ENCODE results near the gene ARID2.
A peak's percentile ranks its signal among the peaks of the same experiment; 100 is the strongest.

The ARID2 gene

GRCh38 chr12:45728630-45729232 is 775 bp upstream of the ARID2 start:
- DNase-seq (peak; percentile 98), ATAC-seq (replicated peaks) (peak; percentile 66 to 67)
- Mint-ChIP-seq H3K4me1 (peaks cover 8 to 23% of the 10 kb centered on the region in 2 donors), H3K27me3 (no peaks in the 10 kb centered on the region), H3K36me3 (peaks cover 4 to 9% of the 10 kb centered on the region in 2 donors), H3K4me3 (peak overlapping the region; percentile 93 to 100), H3K9me3 (no peaks in the 10 kb centered on the region), H3K27ac (peak overlapping the region; percentile 100)

- peak overlapping the region; percentile 100 for H3K27ac Mint-ChIP-seq
- H3K9me3 Mint-ChIP-seq, result no peaks in the 10 kb centered on the region
- peak overlapping the region; percentile 93 to 100 for H3K4me3 Mint-ChIP-seq
- DNase-seq, result no peak
- no peak for ATAC-seq (replicated peaks)
- no peaks in the 10 kb centered on the region for H3K27me3 Mint-ChIP-seq
- peaks cover 9 to 31% of the 10 kb centered on the region in 2 donors for H3K4me1 Mint-ChIP-seq
- H3K36me3 Mint-ChIP-seq, result peaks cover 6 to 14% of the 10 kb centered on the region in 2 donors
Measured at GRCh38 chr12:45730084-45730347, 510 bp downstream of the ARID2 start.

- peak in 1 of 2 donors; percentile 1 for ATAC-seq (replicated peaks)
- peak overlapping the region; percentile 90 for H3K27ac Mint-ChIP-seq
- H3K27me3 Mint-ChIP-seq, result no peaks in the 10 kb centered on the region
- H3K4me3 Mint-ChIP-seq, result peak overlapping the region; percentile 93 to 100
- peak; percentile 45 for DNase-seq
- H3K9me3 Mint-ChIP-seq, result no peaks in the 10 kb centered on the region
- peaks cover 12 to 19% of the 10 kb centered on the region in 2 donors for H3K36me3 Mint-ChIP-seq
- peaks cover 9 to 35% of the 10 kb centered on the region in 2 donors for H3K4me1 Mint-ChIP-seq
Measured at GRCh38 chr12:45730348-45731189, 1.1 kb downstream of the ARID2 start.

GRCh38 chr12:45731190-45731775 is 1.8 kb downstream of the ARID2 start:
- no peak for DNase-seq
- peak overlapping the region; percentile 90 for H3K27ac Mint-ChIP-seq
- H3K4me3 Mint-ChIP-seq, result peak overlapping the region; percentile 87 to 93
- H3K9me3 Mint-ChIP-seq, result no peaks in the 10 kb centered on the region
- H3K4me1 Mint-ChIP-seq, result peaks cover 7 to 35% of the 10 kb centered on the region in 2 donors
- H3K36me3 Mint-ChIP-seq, result peaks cover 14 to 19% of the 10 kb centered on the region in 2 donors
- no peaks in the 10 kb centered on the region for H3K27me3 Mint-ChIP-seq
- ATAC-seq (replicated peaks), result no peak

- DNase-seq, result no peak
- Mint-ChIP-seq H3K27ac (peak overlapping the region; percentile 10), H3K4me3 (peak overlapping the region; percentile 44 to 71), H3K9me3 (no peaks in the 10 kb centered on the region), H3K27me3 (no peaks in the 10 kb centered on the region), H3K4me1 (peaks cover 7 to 35% of the 10 kb centered on the region in 2 donors), H3K36me3 (peaks cover 15 to 27% of the 10 kb centered on the region in 2 donors)
- no peak for ATAC-seq (replicated peaks)
Measured at GRCh38 chr12:45732250-45732649, 2.7 kb downstream of the ARID2 start.

- no peak for ATAC-seq (replicated peaks)
- H3K9me3 Mint-ChIP-seq, result no peaks in the 10 kb centered on the region
- peaks cover 9 to 31% of the 10 kb centered on the region in 2 donors for H3K4me1 Mint-ChIP-seq
Measured at GRCh38 chr12:45732936-45733335, 3.4 kb downstream of the ARID2 start.

GRCh38 chr12:45737638-45738037 is 8.1 kb downstream of the ARID2 start:
- H3K4me3 Mint-ChIP-seq, result no peak overlapping the region
- peaks cover 8 to 26% of the 10 kb centered on the region in 2 donors for H3K4me1 Mint-ChIP-seq
- H3K27ac Mint-ChIP-seq, result no peak overlapping the region

More at GRCh38 chr12:45732936-45733335, 3.4 kb downstream of the ARID2 start:
- DNase-seq, result no peak
- Mint-ChIP-seq H3K27ac (peak overlapping the region; percentile 14), H3K4me3 (peak overlapping the region; percentile 36 to 51), H3K36me3 (peaks cover 17 to 33% of the 10 kb centered on the region in 2 donors), H3K27me3 (no peaks in the 10 kb centered on the region)

GRCh38 chr12:45742590-45742989 is 13.1 kb downstream of the ARID2 start:
- no peaks in the 10 kb centered on the region for H3K9me3 Mint-ChIP-seq
- peaks cover 8 to 10% of the 10 kb centered on the region in 2 donors for H3K4me1 Mint-ChIP-seq
- DNase-seq, result no peak
- ATAC-seq (replicated peaks), result no peak
- H3K4me3 Mint-ChIP-seq, result no peak overlapping the region
- peaks cover 10 to 33% of the 10 kb centered on the region in 2 donors for H3K36me3 Mint-ChIP-seq
- H3K27me3 Mint-ChIP-seq, result no peaks in the 10 kb centered on the region
- H3K27ac Mint-ChIP-seq, result no peak overlapping the region

More at GRCh38 chr12:45737638-45738037, 8.1 kb downstream of the ARID2 start:
- no peak for DNase-seq
- no peak for ATAC-seq (replicated peaks)
- Mint-ChIP-seq H3K36me3 (peaks cover 24 to 49% of the 10 kb centered on the region in 2 donors), H3K9me3 (no peaks in the 10 kb centered on the region), H3K27me3 (no peaks in the 10 kb centered on the region)

- H3K27ac Mint-ChIP-seq, result no peak overlapping the region
- peaks cover 8 to 28% of the 10 kb centered on the region in 2 donors for H3K36me3 Mint-ChIP-seq
- DNase-seq (no peak), ATAC-seq (replicated peaks) (no peak)
- H3K4me3 Mint-ChIP-seq, result no peak overlapping the region
- H3K9me3 Mint-ChIP-seq, result no peaks in the 10 kb centered on the region
- no peaks in the 10 kb centered on the region for H3K27me3 Mint-ChIP-seq
- peaks cover 7 to 10% of the 10 kb centered on the region in 2 donors for H3K4me1 Mint-ChIP-seq
Measured at GRCh38 chr12:45743247-45743646, 13.7 kb downstream of the ARID2 start.

GRCh38 chr12:45745861-45746277 is 16.4 kb downstream of the ARID2 start:
- Mint-ChIP-seq H3K27me3 (no peaks in the 10 kb centered on the region), H3K27ac (no peak overlapping the region), H3K36me3 (peaks cover 8 to 40% of the 10 kb centered on the region in 2 donors), H3K4me3 (no peak overlapping the region), H3K4me1 (peaks cover 8 to 14% of the 10 kb centered on the region in 2 donors), H3K9me3 (no peaks in the 10 kb centered on the region)
- ATAC-seq (replicated peaks), result peak in 1 of 2 donors; percentile 42
- DNase-seq, result no peak

- Mint-ChIP-seq H3K27me3 (no peaks in the 10 kb centered on the region), H3K27ac (peak overlapping the region; percentile 43), H3K36me3 (peaks cover 24 to 33% of the 10 kb centered on the region in 2 donors), H3K4me3 (no peak overlapping the region), H3K9me3 (no peaks in the 10 kb centered on the region), H3K4me1 (peaks cover 22 to 40% of the 10 kb centered on the region in 2 donors)
- ATAC-seq (replicated peaks), result no peak
- DNase-seq, result no peak
Measured at GRCh38 chr12:45756666-45757065, 27.2 kb downstream of the ARID2 start.

- peaks cover 21 to 39% of the 10 kb centered on the region in 2 donors for H3K4me1 Mint-ChIP-seq
- no peaks in the 10 kb centered on the region for H3K27me3 Mint-ChIP-seq
- peaks cover 24 to 35% of the 10 kb centered on the region in 2 donors for H3K36me3 Mint-ChIP-seq
- DNase-seq (no peak), ATAC-seq (replicated peaks) (no peak)
- no peaks in the 10 kb centered on the region for H3K9me3 Mint-ChIP-seq
- no peak overlapping the region for H3K4me3 Mint-ChIP-seq
- no peak overlapping the region for H3K27ac Mint-ChIP-seq
Measured at GRCh38 chr12:45757172-45757571, 27.7 kb downstream of the ARID2 start.

GRCh38 chr12:45760333-45760732 is 30.8 kb downstream of the ARID2 start:
- H3K4me3 Mint-ChIP-seq, result no peak overlapping the region
- H3K9me3 Mint-ChIP-seq, result no peaks in the 10 kb centered on the region
- no peak for DNase-seq
- H3K36me3 Mint-ChIP-seq, result peaks cover 15 to 17% of the 10 kb centered on the region in 2 donors
- no peaks in the 10 kb centered on the region for H3K27me3 Mint-ChIP-seq
- no peak for ATAC-seq (replicated peaks)
- no peak overlapping the region for H3K27ac Mint-ChIP-seq
- H3K4me1 Mint-ChIP-seq, result peaks cover 14 to 30% of the 10 kb centered on the region in 2 donors
